GM19025 (cell line): Measurements from ENCODE around the gene PAK1.

Experiments used
- ATAC-seq: cut with Tn5 transposase; IDR thresholded peaks from one replicate; pipeline ENCODE4 v1.9.1; 2021; ENCODE audit warnings: mild to moderate bottlenecking, low read depth, moderate library complexity; ENCODE audit not compliant: unreplicated experiment

Gene PAK1

DNA sequence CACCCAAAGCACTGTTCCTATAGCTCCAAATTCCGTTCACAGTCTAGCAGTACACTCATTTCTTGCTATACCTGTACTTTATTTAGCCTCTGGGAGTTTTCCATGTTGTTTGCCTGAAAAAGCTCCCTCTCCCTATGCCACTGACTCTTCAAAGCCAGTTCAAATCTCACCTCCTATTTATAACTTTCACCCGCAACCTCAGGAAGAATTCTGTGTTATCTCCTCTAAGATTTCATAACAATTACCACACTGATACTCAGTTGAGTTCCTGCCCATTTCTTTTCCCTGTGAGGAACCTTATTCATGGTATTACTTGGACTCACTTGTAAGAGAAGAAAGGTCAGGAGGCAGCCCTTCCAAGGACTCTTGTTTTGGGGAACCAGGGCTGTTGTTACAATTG, 197.6 kb downstream of the PAK1 start:
- no peak for ATAC-seq
